ENCODE measurements around the gene ROBO4.

Gene ROBO4

GRCh38 chr11:124917115-124917637 lies 19.5 kb upstream of the ROBO4 start:
- TF ChIP-seq EZH2phosphoT487 (conservative IDR thresholded peaks at IDR 0.05; ENCODE audit: low read length) = no peak
- TF ChIP-seq, protein P1, sequence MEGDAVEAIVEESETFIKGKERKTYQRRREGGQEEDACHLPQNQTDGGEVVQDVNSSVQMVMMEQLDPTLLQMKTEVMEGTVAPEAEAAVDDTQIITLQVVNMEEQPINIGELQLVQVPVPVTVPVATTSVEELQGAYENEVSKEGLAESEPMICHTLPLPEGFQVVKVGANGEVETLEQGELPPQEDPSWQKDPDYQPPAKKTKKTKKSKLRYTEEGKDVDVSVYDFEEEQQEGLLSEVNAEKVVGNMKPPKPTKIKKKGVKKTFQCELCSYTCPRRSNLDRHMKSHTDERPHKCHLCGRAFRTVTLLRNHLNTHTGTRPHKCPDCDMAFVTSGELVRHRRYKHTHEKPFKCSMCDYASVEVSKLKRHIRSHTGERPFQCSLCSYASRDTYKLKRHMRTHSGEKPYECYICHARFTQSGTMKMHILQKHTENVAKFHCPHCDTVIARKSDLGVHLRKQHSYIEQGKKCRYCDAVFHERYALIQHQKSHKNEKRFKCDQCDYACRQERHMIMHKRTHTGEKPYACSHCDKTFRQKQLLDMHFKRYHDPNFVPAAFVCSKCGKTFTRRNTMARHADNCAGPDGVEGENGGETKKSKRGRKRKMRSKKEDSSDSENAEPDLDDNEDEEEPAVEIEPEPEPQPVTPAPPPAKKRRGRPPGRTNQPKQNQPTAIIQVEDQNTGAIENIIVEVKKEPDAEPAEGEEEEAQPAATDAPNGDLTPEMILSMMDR (IDR thresholded peaks at IDR 0.05; ENCODE audit: insufficient read depth, low read length, poor library complexity, severe bottlenecking) = no peak
- no peak overlapping the region for H3K9ac ChIP-seq (ENCODE audit: low read length)
- H3F3A ChIP-seq (ENCODE audit: insufficient read depth) = no peaks in the 10 kb centered on the region
- no peak overlapping the region for H3K27ac ChIP-seq (ENCODE audit: low read depth, low read length)
- no peaks in the 10 kb centered on the region for H3K79me2 ChIP-seq (ENCODE audit: insufficient read depth, low read length)
- no peak overlapping the region for H3K4me2 ChIP-seq (ENCODE audit: low read depth, low read length, poor library complexity, severe bottlenecking)
- H3K4me3 ChIP-seq (ENCODE audit: insufficient read depth, low read length, poor library complexity, severe bottlenecking) = no peak overlapping the region
- H3K9me3 ChIP-seq (ENCODE audit: insufficient read depth, low read length) = no peaks in the 10 kb centered on the region
- no peaks in the 10 kb centered on the region for H4K20me1 ChIP-seq (ENCODE audit: low read depth, low read length)
- H3K36me3 ChIP-seq (ENCODE audit: low read length) = no peaks in the 10 kb centered on the region
- no peak overlapping the region for H2AFZ ChIP-seq (ENCODE audit: low read depth, low read length, severe bottlenecking)
- no peaks in the 10 kb centered on the region for H3K9me2 ChIP-seq (replicated peaks; ENCODE audit: insufficient read depth, low read length)
- no peaks in the 10 kb centered on the region for H3K27me3 ChIP-seq (ENCODE audit: low read length)

GRCh38 chr11:124916370-124916710 lies 18.7 kb upstream of the ROBO4 start:
- H3K9me2 ChIP-seq (replicated peaks; ENCODE audit: insufficient read depth, low read length) = no peaks in the 10 kb centered on the region
- no peaks in the 10 kb centered on the region for H4K20me1 ChIP-seq (ENCODE audit: low read depth, low read length)
- H3K4me3 ChIP-seq (ENCODE audit: insufficient read depth, low read length, poor library complexity, severe bottlenecking) = no peak overlapping the region
- H3K4me2 ChIP-seq (ENCODE audit: low read depth, low read length, poor library complexity, severe bottlenecking) = no peak overlapping the region
- no peak overlapping the region for H3K9ac ChIP-seq (ENCODE audit: low read length)
- no peak for TF ChIP-seq EZH2phosphoT487 (conservative IDR thresholded peaks at IDR 0.05; ENCODE audit: low read length)
- no peaks in the 10 kb centered on the region for H3K9me3 ChIP-seq (ENCODE audit: insufficient read depth, low read length)
- H3K27me3 ChIP-seq (ENCODE audit: low read length) = no peaks in the 10 kb centered on the region
- H2AFZ ChIP-seq (ENCODE audit: low read depth, low read length, severe bottlenecking) = no peak overlapping the region
- no peaks in the 10 kb centered on the region for H3F3A ChIP-seq (ENCODE audit: insufficient read depth)
- H3K27ac ChIP-seq (ENCODE audit: low read depth, low read length) = no peak overlapping the region
- no peaks in the 10 kb centered on the region for H3K36me3 ChIP-seq (ENCODE audit: low read length)
- no peaks in the 10 kb centered on the region for H3K79me2 ChIP-seq (ENCODE audit: insufficient read depth, low read length)

DNA sequence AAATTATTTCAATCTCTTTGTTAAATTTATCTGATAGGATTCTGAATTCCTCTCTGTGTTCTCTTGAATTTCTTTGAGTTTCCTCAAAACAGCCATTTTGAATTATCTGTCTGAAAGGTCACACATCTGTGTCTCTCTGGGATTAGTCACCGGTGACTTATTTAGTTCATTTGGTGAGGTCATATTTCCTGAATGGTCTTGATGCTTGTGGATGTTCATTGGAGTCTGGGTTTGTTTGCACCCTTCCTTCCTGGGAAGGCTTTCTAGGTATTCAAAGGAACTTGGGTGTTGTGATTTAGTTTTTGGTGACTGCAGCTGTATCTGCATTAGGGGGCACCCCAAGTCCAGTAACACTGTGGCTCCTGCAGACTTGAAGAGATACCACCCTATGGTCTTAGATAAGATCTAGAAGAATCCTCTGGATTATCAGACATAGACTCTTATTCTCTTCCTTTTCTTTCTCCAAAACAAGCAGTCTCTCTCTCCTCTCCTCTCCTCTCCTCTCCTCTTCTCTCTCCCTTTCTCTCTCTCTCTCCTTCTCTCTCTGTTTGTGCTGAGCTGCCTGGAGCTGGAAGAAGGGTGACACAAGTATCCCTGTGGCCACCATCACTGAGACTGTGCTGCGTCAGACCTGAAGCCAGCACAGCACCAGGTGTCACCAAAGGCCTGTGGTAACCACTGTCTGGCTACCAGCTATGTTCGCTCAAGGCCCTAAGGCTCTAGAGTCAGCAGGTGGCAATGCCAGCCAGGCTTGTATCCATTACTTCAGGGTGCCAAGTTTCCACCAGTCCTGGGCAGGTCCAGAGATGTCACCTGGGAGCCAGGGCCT lies 18.1 kb upstream of the ROBO4 start:
- H3F3A ChIP-seq (ENCODE audit: insufficient read depth) = no peaks in the 10 kb centered on the region
- H3K4me3 ChIP-seq (ENCODE audit: insufficient read depth, low read length, poor library complexity, severe bottlenecking) = no peak overlapping the region
- no peaks in the 10 kb centered on the region for H3K9me2 ChIP-seq (replicated peaks; ENCODE audit: insufficient read depth, low read length)
- no peaks in the 10 kb centered on the region for H4K20me1 ChIP-seq (ENCODE audit: low read depth, low read length)
- TF ChIP-seq, protein P1 (IDR thresholded peaks at IDR 0.05; ENCODE audit: insufficient read depth, low read length, poor library complexity, severe bottlenecking) = no peak
- TF ChIP-seq EZH2phosphoT487 (conservative IDR thresholded peaks at IDR 0.05; ENCODE audit: low read length) = no peak
- H2AFZ ChIP-seq (ENCODE audit: low read depth, low read length, severe bottlenecking) = no peak overlapping the region
- no peak overlapping the region for H3K27ac ChIP-seq (ENCODE audit: low read depth, low read length)
- no peak overlapping the region for H3K4me2 ChIP-seq (ENCODE audit: low read depth, low read length, poor library complexity, severe bottlenecking)
- no peak overlapping the region for H3K9ac ChIP-seq (ENCODE audit: low read length)
- H3K79me2 ChIP-seq (ENCODE audit: insufficient read depth, low read length) = no peaks in the 10 kb centered on the region
- no peaks in the 10 kb centered on the region for H3K9me3 ChIP-seq (ENCODE audit: insufficient read depth, low read length)
- H3K36me3 ChIP-seq (ENCODE audit: low read length) = no peaks in the 10 kb centered on the region
- no peaks in the 10 kb centered on the region for H3K27me3 ChIP-seq (ENCODE audit: low read length)

- Histone ChIP-seq H3K79me2 (ENCODE audit: insufficient read depth, low read length) (no peaks in the 10 kb centered on the region), H3K36me3 (ENCODE audit: low read length) (no peaks in the 10 kb centered on the region), H3K9me3 (ENCODE audit: insufficient read depth, low read length) (no peaks in the 10 kb centered on the region), H3K4me2 (ENCODE audit: low read depth, low read length, poor library complexity, severe bottlenecking) (no peak overlapping the region), H2AFZ (ENCODE audit: low read depth, low read length, severe bottlenecking) (no peak overlapping the region), H3K9me2 (replicated peaks; ENCODE audit: insufficient read depth, low read length) (no peaks in the 10 kb centered on the region), H3K4me3 (ENCODE audit: insufficient read depth, low read length, poor library complexity, severe bottlenecking) (no peak overlapping the region), H3K9ac (ENCODE audit: low read length) (no peak overlapping the region), H3K27ac (ENCODE audit: low read depth, low read length) (no peak overlapping the region), H4K20me1 (ENCODE audit: low read depth, low read length) (no peaks in the 10 kb centered on the region), H3K27me3 (ENCODE audit: low read length) (0 out of 2 replicates have a peak, but pooled peaks cover 5% of the 10 kb centered on the region), H3F3A (ENCODE audit: insufficient read depth) (no peaks in the 10 kb centered on the region)
- no peak for TF ChIP-seq EZH2phosphoT487 (conservative IDR thresholded peaks at IDR 0.05; ENCODE audit: low read length)
- TF ChIP-seq, protein P1 (IDR thresholded peaks at IDR 0.05; ENCODE audit: insufficient read depth, low read length, poor library complexity, severe bottlenecking) = no peak
These were observed 5.0 kb upstream of the ROBO4 start for GRCh38 chr11:124902616-124903015.

Data from SU-DHL-6 (cell line).